Transverse colon (tissue), 4 donors: ENCODE measurements around the gene TOR1AIP2.

Source experiments
- CTCF ChIP-seq, 5 experiments: fragments of 200-600 bp in 3 of 5; fragments of 450-650 bp in 2 of 5; sonication (generic) in 3 of 5; IDR thresholded peaks; 1 replicate in 2 of 5; 2 replicates in 3 of 5; pipeline ENCODE4 v1.5.1; 2016 to 2017; ENCODE audit warnings: antibody characterized with exemption in 5 of 5, inconsistent platforms in 3 of 5, mild to moderate bottlenecking in 2 of 5, moderate library complexity in 1 of 5
- EP300 ChIP-seq: sonication (generic); formaldehyde crosslinking; IDR thresholded peaks from one replicate; pipeline ENCODE4 v1.6.1; 2017; ENCODE audit warnings: antibody characterized with exemption, low read depth
- POLR2A ChIP-seq: fragments of 450-650 bp; IDR thresholded peaks from one replicate; pipeline ENCODE4 v1.6.1; 2016; ENCODE audit warnings: antibody characterized with exemption, mild to moderate bottlenecking, moderate library complexity
- POLR2AphosphoS5 ChIP-seq, 3 donors: sonication (generic); formaldehyde crosslinking; IDR thresholded peaks; one replicate each; pipeline ENCODE4 v1.6.1; 2016; ENCODE audit warnings: antibody characterized with exemption in 3 of 3

- TF ChIP-seq CTCF (IDR thresholded peaks at IDR 0.05) = no peak
- no peak for TF ChIP-seq POLR2A
- no peak for TF ChIP-seq POLR2AphosphoS5 (IDR thresholded peaks at IDR 0.05)
- no peak for TF ChIP-seq EP300
Measured at GRCh38 chr1:179888071-179888470, 10.5 kb upstream of the TOR1AIP2 start.
